Hindlimb muscle (tissue), 1 donor: ENCODE results near the gene FAM72D. TPM values are rescaled to one million over a fixed set of nuclear protein-coding genes. Genes with fewer than 3 reads are reported as not detected.
"Not testable (repeated sequence)": the region's sequence is repeated elsewhere in the genome, so short reads cannot be mapped to it uniquely, and the experiment has no call there.

Experiments used
- DNase-seq: peaks from one replicate; pipeline ENCODE4 v3.0.0-alpha.2; 2013
- polyA plus RNA-seq: library from polyadenylated mRNA; unstranded; fragments of 120-200 nt; gene quantifications from one replicate; pipeline ENCODE4 v1.2.1, GENCODE V29; 2013; ENCODE audit not compliant: insufficient read length

Gene FAM72D
- 2.8 TPM for polyA plus RNA-seq

GRCh38 chr1:145095284-145096057 is at the start of gene FAM72D, which contains the start of gene SRGAP2B:
FAM72D (plus strand) TSS chr1:145095974; CDS start chr1:145096848, 874 bp downstream.
SRGAP2B (minus strand) TSS chr1:145095328; CDS start chr1:145092901, 2,427 bp downstream.
- DNase-seq, result not testable (repeated sequence)

GRCh38 chr1:145047553-145047952 is 48.2 kb upstream of the FAM72D start:
- not testable (repeated sequence) for DNase-seq

- DNase-seq, result not testable (repeated sequence)
Measured at GRCh38 chr1:145048181-145048856, 47.5 kb upstream of the FAM72D start.

DNA sequence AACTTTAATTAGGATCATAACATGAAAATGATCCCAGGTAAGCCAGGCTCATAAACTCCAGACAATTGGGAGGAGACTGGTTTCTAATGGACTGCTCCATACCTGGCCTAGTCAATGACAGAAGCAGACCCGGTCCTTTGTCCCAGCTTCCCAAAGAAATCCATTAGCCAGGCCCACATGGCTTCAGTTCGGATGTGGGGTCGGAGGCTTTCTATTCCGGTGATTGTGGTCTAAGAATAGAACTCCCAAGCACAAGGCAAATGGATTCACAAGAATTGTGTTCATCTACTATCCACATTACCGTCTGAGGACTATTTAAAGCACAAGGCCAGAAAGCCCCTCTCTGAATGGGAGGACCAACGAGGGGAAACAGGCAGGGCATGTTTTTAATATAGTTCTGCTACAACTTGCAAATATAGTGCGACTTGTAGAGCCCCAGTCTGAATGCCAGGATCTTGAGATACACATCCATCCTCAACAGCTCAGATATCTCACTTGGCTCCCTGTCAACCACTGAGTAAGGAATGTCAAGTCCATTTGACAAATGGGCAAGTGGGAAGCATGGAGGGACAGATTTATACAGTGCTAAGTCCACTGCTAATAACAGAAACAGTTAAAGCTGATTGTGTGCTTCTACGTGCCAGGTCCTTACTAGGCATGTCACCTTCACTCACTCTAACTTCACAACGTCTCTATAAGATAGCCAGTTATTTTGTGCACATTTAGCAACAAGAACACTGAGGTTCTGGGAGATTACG is 43.6 kb upstream of the FAM72D start:
- not testable (repeated sequence) for DNase-seq

DNA sequence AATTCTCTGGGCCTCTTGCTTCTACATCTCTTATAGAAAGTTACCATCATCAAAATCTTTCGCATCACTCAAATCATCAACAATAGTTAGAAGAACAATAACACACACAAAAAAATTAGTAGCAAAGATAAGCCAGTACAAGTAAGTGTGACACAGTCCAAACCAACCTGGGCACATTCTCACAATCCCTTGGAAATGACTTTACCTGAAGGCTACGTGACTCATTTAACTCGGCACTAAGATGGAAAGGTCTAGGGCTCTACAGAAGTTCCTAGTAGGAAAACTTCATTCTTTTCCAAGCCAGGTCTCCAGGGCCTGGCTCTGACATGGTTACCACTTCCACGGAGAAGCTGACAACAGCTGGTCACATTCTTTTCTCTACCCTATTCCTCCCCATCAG is 42.3 kb upstream of the FAM72D start:
- not testable (repeated sequence) for DNase-seq

DNA sequence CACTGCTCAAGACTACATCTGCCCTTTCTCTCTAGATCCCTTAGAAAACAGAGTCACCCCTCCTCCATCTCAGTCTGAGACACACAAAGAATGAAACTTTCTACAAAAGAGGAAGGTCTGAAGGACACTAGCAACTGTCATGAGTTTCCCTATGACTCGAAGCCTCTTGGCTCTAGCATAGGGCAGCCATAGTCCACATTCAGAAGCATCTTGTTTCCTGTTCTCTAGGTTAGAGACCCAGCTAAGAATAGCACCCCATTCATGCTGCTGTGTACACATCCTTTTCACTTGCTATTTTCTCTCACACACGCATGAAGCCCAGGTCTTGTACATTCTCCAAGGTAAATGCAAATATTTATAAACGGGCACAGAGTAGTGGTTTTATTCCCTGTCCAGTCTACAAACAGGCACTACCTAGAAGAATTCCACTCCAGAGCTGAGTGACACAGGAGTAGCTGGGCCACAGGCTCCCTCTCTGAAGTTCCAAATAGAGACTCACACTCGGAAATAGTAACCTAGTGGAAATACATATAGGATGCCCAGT is 40.5 kb upstream of the FAM72D start:
- DNase-seq, result not testable (repeated sequence)

GRCh38 chr1:145058184-145058583 is 37.6 kb upstream of the FAM72D start:
- DNase-seq, result not testable (repeated sequence)

GRCh38 chr1:145063285-145063684 is 32.5 kb upstream of the FAM72D start:
- DNase-seq, result not testable (repeated sequence)

DNA sequence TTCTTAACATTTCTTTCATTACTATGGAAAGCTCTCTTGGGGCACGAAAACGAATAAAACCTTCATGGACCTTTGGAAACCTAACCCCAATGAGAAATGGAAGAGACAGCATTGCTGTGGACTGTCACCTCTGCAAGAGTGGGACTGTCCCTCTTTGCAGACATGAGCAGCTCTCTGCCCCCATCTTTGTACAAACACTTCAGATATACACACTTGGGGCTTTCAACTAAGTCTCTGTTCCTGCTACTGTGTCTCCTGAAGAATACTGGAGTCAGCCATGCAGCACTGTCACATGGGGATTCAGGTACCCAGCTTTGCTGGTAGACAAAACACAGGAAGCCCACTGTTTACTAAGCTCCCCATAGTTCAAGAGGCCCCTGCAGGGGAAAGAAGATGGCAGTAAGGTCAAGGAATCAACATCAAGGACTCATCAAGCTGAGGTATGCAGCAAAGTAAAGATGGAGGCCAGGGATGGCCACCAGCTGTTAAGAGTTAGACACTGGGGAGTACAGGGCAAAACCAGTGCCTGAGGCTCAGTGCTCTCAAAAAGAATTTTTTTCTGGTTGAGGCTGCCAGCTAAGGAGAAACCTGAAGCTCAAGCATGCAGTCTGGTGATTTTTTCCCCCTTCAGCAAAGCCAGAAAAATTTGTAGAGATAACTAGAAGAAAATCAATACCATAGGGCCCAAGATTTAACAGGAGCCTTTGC is 31.7 kb upstream of the FAM72D start:
- not testable (repeated sequence) for DNase-seq

- not testable (repeated sequence) for DNase-seq
Measured at GRCh38 chr1:145065194-145065826, 30.5 kb upstream of the FAM72D start.

DNA sequence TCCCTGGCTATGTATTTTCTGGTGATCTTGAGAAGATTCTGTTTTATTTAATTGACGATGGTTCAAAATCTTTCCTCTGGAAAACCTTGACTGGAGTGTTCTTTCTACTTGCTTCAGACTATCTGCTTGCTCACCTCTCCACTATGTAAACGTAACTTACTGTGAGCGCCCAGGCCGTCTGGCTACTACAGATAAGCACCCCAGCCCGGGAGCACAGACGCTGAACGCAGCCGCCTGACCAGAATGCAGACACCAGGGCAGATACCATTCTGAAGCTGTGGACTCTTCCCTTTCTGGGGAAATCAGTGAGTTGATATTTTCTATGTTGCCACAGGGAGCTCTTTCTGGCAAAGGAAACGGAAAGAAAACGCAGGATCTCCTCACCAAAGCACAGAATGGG is 29.3 kb upstream of the FAM72D start:
- not testable (repeated sequence) for DNase-seq

- not testable (repeated sequence) for DNase-seq
Measured at GRCh38 chr1:145071569-145071968, 24.2 kb upstream of the FAM72D start.

- not testable (repeated sequence) for DNase-seq
Measured at GRCh38 chr1:145074021-145074559, 21.7 kb upstream of the FAM72D start.

DNA sequence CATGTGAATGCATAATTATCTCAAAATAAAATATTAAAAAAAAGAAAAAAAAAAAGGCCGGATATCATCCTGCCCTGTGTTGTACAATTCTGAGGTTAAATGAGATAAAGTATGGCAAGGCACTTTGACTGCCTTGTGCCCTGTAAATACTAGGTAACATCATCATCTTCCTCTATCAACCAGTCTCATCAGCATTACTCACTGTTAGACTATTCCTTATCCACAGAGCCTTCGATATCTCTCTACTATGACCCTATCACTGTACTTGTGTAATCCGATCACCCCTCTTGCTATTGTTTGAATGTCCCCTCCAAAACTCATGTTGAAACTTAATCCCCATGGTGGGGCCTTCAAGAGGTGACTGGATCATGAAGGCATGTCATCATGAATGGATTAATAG is 18.9 kb upstream of the FAM72D start:
- not testable (repeated sequence) for DNase-seq

DNA sequence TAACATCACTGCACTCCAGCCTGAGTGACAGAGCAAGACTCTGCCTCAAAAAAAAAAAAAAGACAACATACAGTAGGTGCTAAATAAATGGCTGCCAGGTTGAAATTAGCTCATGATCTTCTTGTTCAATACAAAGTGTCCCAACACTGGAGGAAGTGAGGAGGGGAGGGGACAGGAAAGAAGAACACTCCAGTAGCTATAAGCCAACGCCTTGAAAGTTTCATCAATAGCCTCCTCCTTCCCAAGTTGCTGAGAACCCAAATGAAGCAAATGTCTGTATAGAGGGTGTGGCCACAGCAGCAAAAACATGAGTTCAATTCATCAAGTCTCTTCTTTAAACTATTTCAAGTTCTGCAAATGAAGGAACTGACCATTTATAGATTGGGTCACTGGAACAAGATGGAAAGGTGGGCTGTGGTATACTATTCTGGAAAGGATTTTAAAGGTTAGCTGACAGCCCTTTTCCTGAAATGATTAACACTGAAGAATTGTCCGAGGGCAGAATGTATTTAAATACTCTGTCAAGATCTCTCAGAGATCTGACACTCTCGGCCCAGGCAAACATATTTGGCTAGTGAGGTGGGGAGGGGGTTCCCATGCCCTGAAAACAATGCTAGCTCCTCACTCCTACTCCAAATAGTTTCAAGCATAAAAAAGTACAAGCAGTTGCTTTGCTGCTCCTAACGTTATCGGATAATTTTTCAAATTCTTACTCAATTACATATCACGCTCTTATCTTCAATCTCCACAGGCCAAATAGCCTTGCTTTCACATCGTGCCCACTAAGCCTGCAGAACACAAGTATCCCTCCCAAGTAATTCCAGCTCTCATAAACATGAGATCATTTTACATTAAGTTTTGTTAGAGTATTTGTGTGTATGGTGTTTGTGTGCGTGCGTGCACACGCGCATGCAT is 17.6 kb upstream of the FAM72D start:
- not testable (repeated sequence) for DNase-seq

DNA sequence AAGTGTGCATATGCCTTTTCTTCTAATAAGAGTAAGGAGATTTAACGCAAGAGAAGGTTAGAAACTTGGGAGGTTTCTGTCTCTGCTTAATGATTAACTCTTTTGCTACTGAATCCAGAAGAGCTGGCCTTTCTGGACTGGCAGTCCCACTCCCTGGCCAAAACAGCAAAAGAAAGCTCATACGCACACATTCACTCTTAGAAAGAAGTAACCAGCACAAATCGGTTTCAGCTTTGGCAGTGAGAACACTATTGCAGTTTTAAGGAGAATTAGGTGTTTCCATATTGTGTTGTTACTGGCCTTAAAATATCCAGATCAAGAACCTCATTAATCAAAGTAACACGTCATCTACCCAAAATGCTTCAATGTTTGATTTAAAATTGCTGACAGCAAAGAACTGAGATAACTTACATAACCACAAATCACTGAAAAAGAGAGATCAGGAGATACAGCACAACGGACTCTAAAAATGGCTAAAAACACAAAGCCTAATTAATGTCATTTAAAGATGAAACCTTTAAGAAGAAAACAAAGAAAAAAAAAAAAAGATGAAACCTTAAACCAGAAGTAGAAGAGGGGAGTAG is 16.9 kb upstream of the FAM72D start:
- DNase-seq, result not testable (repeated sequence)

- not testable (repeated sequence) for DNase-seq
Measured at GRCh38 chr1:145079737-145080136, 16.0 kb upstream of the FAM72D start.

GRCh38 chr1:145080193-145080592 is 15.6 kb upstream of the FAM72D start:
- not testable (repeated sequence) for DNase-seq

DNA sequence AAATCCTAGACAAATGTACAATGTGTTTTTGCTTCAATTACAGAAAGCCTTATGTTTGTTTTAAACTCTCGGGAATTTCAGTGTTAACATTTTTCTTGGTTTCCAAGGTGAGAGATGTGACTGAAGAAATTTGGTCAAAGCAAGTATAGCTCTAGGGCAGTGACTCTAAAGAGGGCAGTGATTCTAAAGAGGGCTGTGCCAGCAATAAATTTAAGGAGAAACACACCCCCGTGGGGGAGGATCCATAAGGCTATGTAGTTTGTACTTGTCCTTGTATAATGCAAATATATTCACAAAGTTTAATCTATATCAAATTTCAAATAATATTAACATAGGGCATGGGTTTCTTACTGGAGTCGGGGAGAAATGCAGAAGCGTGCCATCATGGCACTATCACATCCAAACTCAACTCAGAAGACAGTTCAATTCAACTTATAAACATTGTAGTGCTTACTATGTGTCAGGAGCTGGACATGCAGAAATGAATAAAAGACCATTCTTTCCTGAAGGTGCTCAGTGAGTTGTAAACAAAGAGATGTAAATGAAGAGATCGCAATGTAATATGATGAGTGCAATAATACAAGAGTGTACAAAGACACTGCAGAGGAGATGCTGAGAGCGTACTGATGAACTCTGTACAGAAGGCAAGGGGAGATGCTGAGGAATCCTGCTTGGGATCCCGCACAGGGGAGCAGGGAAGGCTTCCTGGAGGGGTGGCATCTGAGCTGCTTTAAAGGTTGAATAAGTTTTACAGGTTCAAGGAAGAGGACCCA is 13.1 kb upstream of the FAM72D start:
- DNase-seq, result not testable (repeated sequence)
